HEK293T (cell line): Measurements from ENCODE around the gene SNX9.

Experiments
- ARNT ChIP-seq: fragments of 450-650 bp; IDR thresholded peaks from 2 replicates; pipeline ENCODE4 v1.6.1; 2017; ENCODE audit warnings: mild to moderate bottlenecking
- BHLHE40 ChIP-seq: fragments of 450-650 bp; IDR thresholded peaks from 2 replicates; pipeline ENCODE4 v1.6.1; 2016; ENCODE audit warnings: mild to moderate bottlenecking, moderate library complexity, borderline replicate concordance
- ELF4 ChIP-seq: fragments of 450-650 bp; IDR thresholded peaks from 2 replicates; pipeline ENCODE4 v1.6.1; 2017; ENCODE audit warnings: antibody characterized with exemption
- FOXK2 ChIP-seq: fragments of 450-650 bp; IDR thresholded peaks from 2 replicates; pipeline ENCODE4 v1.6.1; 2016; ENCODE audit warnings: mild to moderate bottlenecking
- HDGF ChIP-seq: fragments of 450-650 bp; IDR thresholded peaks from 2 replicates; pipeline ENCODE4 v1.6.1; 2017; ENCODE audit warnings: antibody characterized with exemption, borderline replicate concordance
- NFRKB ChIP-seq: fragments of 450-650 bp; IDR thresholded peaks from 2 replicates; pipeline ENCODE4 v1.6.1; 2016; ENCODE audit warnings: mild to moderate bottlenecking, moderate library complexity
- PKNOX1 ChIP-seq: fragments of 450-650 bp; IDR thresholded peaks from 2 replicates; pipeline ENCODE4 v1.6.1; 2016

- TF ChIP-seq PKNOX1 (no peak), BHLHE40 (no peak), ARNT (no peak), HDGF (no peak), FOXK2 (no peak), ELF4 (no peak), NFRKB (no peak)
Observed at GRCh38 chr6:157808405-157808950, 14.6 kb upstream of the SNX9 start.
